GM23248 (cell line): ENCODE data around the gene DLGAP3.

Experiments
- EZH2 ChIP-seq: fragments of 200-600 bp; sonication (generic); IDR thresholded peaks from 2 replicates; pipeline ENCODE4 v1.6.1; 2018; ENCODE audit warnings: antibody characterized with exemption, mild to moderate bottlenecking; ENCODE audit not compliant: insufficient read depth, poor library complexity, severe bottlenecking
- EZH2phosphoT487 ChIP-seq: fragments of 200-600 bp; sonication (generic); IDR thresholded peaks from 2 replicates; pipeline ENCODE4 v1.6.1; 2018; ENCODE audit warnings: antibody characterized with exemption, moderate library complexity, mild to moderate bottlenecking, low read depth; ENCODE audit not compliant: insufficient read depth

DNA sequence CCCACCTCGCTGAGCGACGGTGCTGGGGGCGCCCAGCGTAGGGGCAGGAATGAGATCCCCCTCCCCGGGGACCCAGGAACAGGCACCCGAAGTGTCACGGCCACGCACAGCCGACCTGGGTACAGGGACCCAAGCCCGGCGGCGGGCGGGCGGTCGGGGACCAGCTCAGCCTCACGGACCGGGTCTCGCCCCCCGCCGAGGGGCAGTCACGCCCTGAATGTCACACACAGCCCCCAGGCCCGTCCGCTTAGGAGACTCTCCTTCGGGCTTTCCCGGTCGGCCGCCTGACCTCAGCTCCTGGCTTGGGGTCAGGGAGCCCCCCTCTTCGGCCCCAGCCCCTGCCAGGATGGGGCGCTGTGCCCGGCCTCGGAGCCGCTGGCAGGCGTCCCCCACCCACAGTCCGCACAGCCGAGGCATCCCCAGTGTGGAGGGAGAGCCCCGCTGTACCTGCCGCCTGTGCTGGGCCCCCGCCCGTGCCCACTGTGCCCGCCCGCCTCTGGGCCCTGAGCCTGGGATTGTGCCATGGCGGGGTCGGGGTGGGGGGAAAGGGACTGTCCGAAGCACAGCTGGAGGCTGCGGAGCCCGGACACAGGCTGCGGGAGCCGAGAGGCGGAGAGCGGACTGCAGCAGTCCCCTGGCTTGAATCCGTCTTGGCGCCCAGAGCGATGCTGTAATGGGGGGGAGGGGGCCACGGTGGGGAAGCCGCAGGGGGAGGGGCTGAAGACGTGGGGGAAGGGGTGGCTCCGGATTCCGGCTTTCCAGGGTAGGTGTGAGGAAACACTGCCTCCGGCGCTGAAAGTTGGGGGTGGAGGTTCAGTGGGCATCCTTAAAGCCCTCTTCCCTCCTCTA is 627 bp upstream of the DLGAP3 start:
- peak; percentile 63 for TF ChIP-seq EZH2
- TF ChIP-seq EZH2phosphoT487: peak; percentile 23; the same call in 1 of the 2 replicates
